OCI-LY7 (cell line): Measurements from ENCODE around the gene SIL1.

Experiments
- CTCF ChIP-seq: fragments of 200-600 bp; sonication (generic); conservative IDR thresholded peaks from 2 replicates; pipeline ENCODE4 v1.5.1; 2014; ENCODE audit warnings: mild to moderate bottlenecking, antibody characterized with exemption, low read length, moderate library complexity, mixed read lengths
- EZH2phosphoT487 ChIP-seq: fragments of 200-600 bp; sonication (generic); IDR thresholded peaks from 2 replicates; pipeline ENCODE4 v1.6.1; 2018; ENCODE audit warnings: low read depth, borderline replicate concordance, mild to moderate bottlenecking, mixed run types, antibody characterized with exemption, low read length, moderate library complexity, mixed read lengths

- TF ChIP-seq CTCF (no peak), EZH2phosphoT487 (no peak)
These were observed 77.6 kb downstream of the SIL1 start for GRCh38 chr5:139120521-139120920.
